GM12878 (cell line): ENCODE data around the gene ARID1A. TPM values are rescaled to one million over a fixed set of nuclear protein-coding genes. Genes with fewer than 3 reads are reported as not detected.

Experiments
- ATAC-seq: fragments of 200-7000 bp; cut with Tn5 transposase; 3 replicates; pipeline ENCODE4 v1.9.1; 2020; ENCODE audit warnings: mild to moderate bottlenecking, moderate library complexity
- BruUV-seq: library from RNA; stranded (reverse); fragments of 400-500 nt; replicated peaks from 2 replicates; lab custom pipeline; 2021; lab: Mats Ljungman, UMichigan
- CTCF ChIA-PET: fragments of 300-600 bp; sonication (Branson Sonifier 250); formaldehyde crosslinking; extraction: SDS; loops from one replicate; lab custom pipeline; 2021; ENCODE audit warnings: inconsistent platforms; lab: Yijun Ruan, JAX
- POLR2A ChIA-PET: fragments of 350-600 bp; formaldehyde crosslinking; extraction: SDS; loops from one replicate; lab custom pipeline; 2021; ENCODE audit warnings: inconsistent platforms; lab: Charles Lee
- RAD21 ChIA-PET: fragments of 300-600 bp; sonication (Branson Sonifier 250); formaldehyde crosslinking; loops from one replicate; lab custom pipeline; 2023; ENCODE audit warnings: antibody characterized with exemption; ENCODE audit not compliant: unreplicated experiment; lab: Charles Lee
- SMC1A ChIA-PET: fragments of 300-600 bp; sonication (Branson Sonifier 250); formaldehyde crosslinking; loops from one replicate; lab custom pipeline; 2023; ENCODE audit not compliant: unreplicated experiment, uncharacterized antibody; lab: Charles Lee
- DNase-seq: peaks from one replicate; pipeline ENCODE4 v3.0.0-alpha.2; 2011; ENCODE audit warnings: low read depth, low spot score
- FAIRE-seq: peaks from 3 replicates; lab custom pipeline; 2011; peaks lifted over from hg19 to GRCh38; lab: Jason Lieb, UNC
- H2AFZ ChIP-seq: 2 replicates; pipeline ENCODE4 v1.6.0; 2011; ENCODE audit warnings: low read depth, low read length, control low read depth; ENCODE audit not compliant: control insufficient read depth
- H3K27ac ChIP-seq: 2 replicates; pipeline ENCODE4 v1.5.1; 2011; ENCODE audit warnings: control low read depth; ENCODE audit not compliant: control insufficient read depth, insufficient read depth
- H3K27me3 ChIP-seq, 2 experiments: replicated peaks in 1 of 2; 2 replicates each; pipeline versions ENCODE4 v1.6.0 to v1.6.1; 2011; ENCODE audit warnings: low read length in 1 of 2; ENCODE audit not compliant: control insufficient read depth in 2 of 2, insufficient read depth in 2 of 2
- H3K36me3 ChIP-seq, 2 experiments: 2 replicates each; pipeline ENCODE4 v1.5.1; 2011; ENCODE audit warnings: low read length in 1 of 2; ENCODE audit not compliant: control insufficient read depth in 2 of 2, insufficient read depth in 2 of 2
- H3K4me1 ChIP-seq: 2 replicates; pipeline ENCODE4 v1.6.1; 2011; ENCODE audit warnings: mild to moderate bottlenecking, low read length, moderate library complexity, mixed read lengths; ENCODE audit not compliant: control insufficient read depth, insufficient read depth
- H3K4me2 ChIP-seq: 2 replicates; pipeline ENCODE4 v1.6.0; 2011; ENCODE audit warnings: control low read depth; ENCODE audit not compliant: control insufficient read depth, insufficient read depth
- H3K4me3 ChIP-seq: fragments of 200-600 bp; sonication (generic); 2 replicates; pipeline ENCODE4 v1.5.1; 2016
- H3K79me2 ChIP-seq: 2 replicates; pipeline ENCODE4 v1.6.0; 2011; ENCODE audit warnings: low read length; ENCODE audit not compliant: control insufficient read depth, insufficient read depth
- H3K9ac ChIP-seq: 2 replicates; pipeline ENCODE4 v1.8.0; 2011; ENCODE audit warnings: low read length, control low read depth, mixed read lengths; ENCODE audit not compliant: control insufficient read depth, insufficient read depth
- H3K9me3 ChIP-seq: replicated peaks from 3 replicates; pipeline ENCODE4 v1.5.1; 2011; ENCODE audit warnings: mild to moderate bottlenecking, low read length; ENCODE audit not compliant: control insufficient read depth, insufficient read depth
- H4K20me1 ChIP-seq: 2 replicates; pipeline ENCODE4 v1.6.0; 2011; ENCODE audit not compliant: control insufficient read depth, insufficient read depth
- CTCF ChIP-seq, 3 experiments: IDR thresholded peaks in 2 of 3; conservative IDR thresholded peaks in 1 of 3; 2 replicates each; pipeline ENCODE4 v1.5.1; 2011; ENCODE audit warnings: low read depth in 3 of 3, low read length in 3 of 3, mild to moderate bottlenecking in 3 of 3, control low read depth in 2 of 3, moderate library complexity in 2 of 3, inconsistent platforms in 1 of 3, mixed read lengths in 1 of 3; ENCODE audit not compliant: control insufficient read depth in 2 of 3, insufficient read depth in 1 of 3; ENCODE audit errors: extremely low read depth in 1 of 3
- FOXM1 ChIP-seq: IDR thresholded peaks from 2 replicates; pipeline ENCODE4 v1.6.1; 2012; ENCODE audit warnings: low read depth, mild to moderate bottlenecking, inconsistent platforms, low read length, moderate library complexity
- IKZF2 ChIP-seq, 2 experiments: fragments of 450-650 bp; IDR thresholded peaks; 2 replicates each; pipeline ENCODE4 v1.6.1; 2017; ENCODE audit warnings: mild to moderate bottlenecking in 2 of 2, moderate library complexity in 2 of 2
- MYB ChIP-seq: fragments of 150-350 bp; IDR thresholded peaks from 2 replicates; pipeline ENCODE4 v1.6.1; 2014; ENCODE audit warnings: mild to moderate bottlenecking, low read depth, low read length, borderline replicate concordance
- NFIC ChIP-seq: IDR thresholded peaks from 2 replicates; pipeline ENCODE4 v1.6.1; 2012; ENCODE audit warnings: low read depth, mild to moderate bottlenecking, inconsistent platforms, low read length, moderate library complexity
- NR2F1 ChIP-seq: fragments of 450-650 bp; conservative IDR thresholded peaks from 2 replicates; pipeline ENCODE4 v1.6.1; 2017; ENCODE audit warnings: mild to moderate bottlenecking
- RELA ChIP-seq: fragments of 450-650 bp; IDR thresholded peaks from 2 replicates; pipeline ENCODE4 v1.8.0; 2014; ENCODE audit warnings: borderline replicate concordance; ENCODE audit not compliant: partially characterized antibody
- SMC3 ChIP-seq: IDR thresholded peaks from 2 replicates; pipeline ENCODE4 v1.6.1; 2011; ENCODE audit warnings: low read length, improper control_type of control experiment, borderline replicate concordance
- SUPT20H ChIP-seq: IDR thresholded peaks from 2 replicates; pipeline ENCODE4 v1.6.1; 2011; ENCODE audit warnings: low read depth, mild to moderate bottlenecking, low read length, moderate library complexity, borderline replicate concordance; ENCODE audit not compliant: control insufficient read depth
- ZNF24 ChIP-seq: fragments of 450-650 bp; IDR thresholded peaks from 2 replicates; pipeline ENCODE4 v1.6.1; 2017; ENCODE audit warnings: antibody characterized with exemption, mild to moderate bottlenecking
- WGBS: methylation state at CpG from one replicate; pipeline ENCODE4 v1.1.6; 2016; ENCODE audit warnings: low lambda C conversion rate; ENCODE audit not compliant: insufficient replicate concordance, insufficient coverage; ENCODE audit errors: missing lambda C conversion rate; 5-methylcytosine and 5-hydroxymethylcytosine counted together
- in situ Hi-C: fragments of 300-500 bp; cut with MboI; formaldehyde crosslinking; loops from 9 replicates; pipeline ENCODE4 v1.14.3; 2018; ENCODE audit warnings: mixed read lengths
- intact Hi-C: fragments of 100-400 bp; cut with micrococcal nuclease; formaldehyde crosslinking; loops from one replicate; pipeline ENCODE4 v1.14.2; 2022; ENCODE audit not compliant: unreplicated experiment
- polyA plus RNA-seq, 11 experiments: library from polyadenylated mRNA; depleted of rRNA in 4 of 11; unstranded in 6 of 11; stranded (reverse) in 5 of 11; fragments of >200 nt; fragmentation: Nextera tagmentation in 4 of 11; fragmentation: Illumina TruSeq in 1 of 11; extraction: Ambion mirVana in 4 of 11; extraction: Trizol in 1 of 11; gene quantifications; 1 replicate in 1 of 11; 2 replicates in 10 of 11; pipeline versions ENCODE4 v1.2.1 to v1.2.3, GENCODE V29; 2011 to 2016; ENCODE audit warnings: inconsistent platforms in 2 of 11, missing spikeins in 2 of 11, low read depth in 1 of 11
- total RNA-seq, 4 experiments: library from RNA; depleted of rRNA in 3 of 4; stranded (reverse); fragments of >200 nt in 3 of 4; fragmentation: Illumina TruSeq in 1 of 4; extraction: Trizol in 1 of 4; gene quantifications; 2 replicates each; pipeline versions ENCODE4 v1.2.1 to v1.2.3, GENCODE V29; 2013 to 2021
- TF ChIP-seq, protein P1 (sequence below): fragments of 450-650 bp; IDR thresholded peaks from 2 replicates; pipeline ENCODE4 v1.6.1; 2014; ENCODE audit warnings: mild to moderate bottlenecking

The ARID1A gene
- total and polyA plus RNA-seq, 10 of the 15 experiments (the other 5 are each of a cell fraction or from before 2014, with no cell fraction given) = 10.0 to 98.0 (median 23.5) TPM

DNA sequence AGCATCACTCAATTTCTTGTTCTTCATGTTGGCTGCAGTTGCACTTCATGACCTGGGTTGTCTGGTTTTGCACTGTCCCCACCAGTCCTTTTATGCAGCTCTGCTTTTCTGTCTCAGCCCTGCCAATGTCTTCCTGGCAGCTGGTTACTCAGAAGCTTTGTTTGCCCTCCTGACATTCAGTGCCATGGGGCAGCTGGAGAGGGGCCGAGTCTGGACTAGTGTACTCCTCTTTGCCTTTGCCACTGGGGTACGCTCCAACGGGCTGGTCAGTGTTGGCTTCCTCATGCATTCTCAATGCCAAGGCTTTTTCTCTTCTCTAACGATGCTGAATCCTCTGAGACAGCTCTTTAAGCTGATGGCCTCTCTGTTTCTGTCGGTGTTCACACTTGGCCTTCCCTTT lies 98.6 kb downstream of the ARID1A start (continued):
- TF ChIP-seq ZNF24 = no peak
- TF ChIP-seq, protein P1, sequence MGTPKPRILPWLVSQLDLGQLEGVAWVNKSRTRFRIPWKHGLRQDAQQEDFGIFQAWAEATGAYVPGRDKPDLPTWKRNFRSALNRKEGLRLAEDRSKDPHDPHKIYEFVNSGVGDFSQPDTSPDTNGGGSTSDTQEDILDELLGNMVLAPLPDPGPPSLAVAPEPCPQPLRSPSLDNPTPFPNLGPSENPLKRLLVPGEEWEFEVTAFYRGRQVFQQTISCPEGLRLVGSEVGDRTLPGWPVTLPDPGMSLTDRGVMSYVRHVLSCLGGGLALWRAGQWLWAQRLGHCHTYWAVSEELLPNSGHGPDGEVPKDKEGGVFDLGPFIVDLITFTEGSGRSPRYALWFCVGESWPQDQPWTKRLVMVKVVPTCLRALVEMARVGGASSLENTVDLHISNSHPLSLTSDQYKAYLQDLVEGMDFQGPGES = no peak
- TF ChIP-seq NFIC = no peak
- TF ChIP-seq FOXM1 = no peak

DNA sequence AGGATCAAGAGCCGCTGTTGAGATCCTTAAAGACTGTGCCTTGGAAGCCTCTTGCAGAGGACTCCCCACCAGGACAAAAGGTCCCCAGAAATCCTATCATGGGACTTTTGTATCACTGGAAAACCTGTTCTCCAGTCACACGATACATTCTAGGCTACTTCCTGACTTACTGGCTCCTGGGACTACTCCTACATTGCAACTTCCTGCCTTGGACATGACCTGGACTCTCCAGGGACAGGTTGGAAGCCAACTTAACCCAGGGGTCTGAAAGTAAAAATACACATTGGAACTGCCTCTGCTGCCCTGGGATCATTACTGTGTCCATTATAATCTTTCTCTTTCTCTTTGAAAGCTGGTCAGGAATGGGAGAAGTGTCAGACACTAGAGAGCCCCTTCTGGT lies 101.8 kb downstream of the ARID1A start:
- Histone ChIP-seq H4K20me1 (no peaks in the 10 kb centered on the region), H3K9me3 (no peaks in the 10 kb centered on the region), H3K79me2 (no peaks in the 10 kb centered on the region), H3K36me3 (peaks cover 2% of the 10 kb centered on the region in 2 experiments; a peak in 3 of 4 replicates), H2AFZ (no peak overlapping the region), H3K4me3 (no peak overlapping the region), H3K4me1 (peaks cover 11% of the 10 kb centered on the region), H3K27me3 (no peaks in the 10 kb centered on the region), H3K9ac (no peak overlapping the region), H3K27ac (no peak overlapping the region), H3K4me2 (no peak overlapping the region)
- RAD21 ChIA-PET = interaction anchor here (1.2 to 1.9 kb wide), 2 partner anchors 96 to 120 kb away, joined by 3 to 4 read pairs; no protein-coding TSS in a partner anchor
- POLR2A ChIA-PET = interaction anchor here (1.2 kb wide), 1 partner anchor 10 kb away, joined by 4 read pairs; the partner anchor contains the start of gene PIGV
- FAIRE-seq (no peak), DNase-seq (no peak), ATAC-seq (no peak)
- CTCF ChIA-PET = interaction anchor here (0.7 to 2.1 kb wide), 7 partner anchors 13 to 298 kb away, joined by 3 to 5 read pairs (median 4); no protein-coding TSS in a partner anchor
- TF ChIP-seq MYB (no peak), RELA (no peak), ZNF24 (no peak), IKZF2 (IDR thresholded peaks at IDR 0.05) (no peak), NR2F1 (no peak), CTCF (IDR thresholded peaks at IDR 0.05 in 2 of 3, conservative IDR thresholded peaks at IDR 0.05 in 1 of 3; ENCODE audit: control insufficient read depth in 2 of 3, extremely low read depth in 1 of 3, insufficient read depth in 1 of 3, low read depth in 3 of 3, low read length in 3 of 3) (no peak), SUPT20H (no peak), SMC3 (no peak)
- intact Hi-C loops (no loop called here), in situ Hi-C loops (no loop called here)
- no TSS peak for BruUV-seq
- SMC1A ChIA-PET = interaction anchor here (0.6 to 4.1 kb wide), 4 partner anchors 7 to 196 kb away, joined by 3 to 47 read pairs (median 4); partner anchors contain the start of gene PIGV
- 94% methylated on average over 2 of the region's 2 CpGs for WGBS
